ENCODE measurements around the gene TUBA4B. TPM values are rescaled to one million over a fixed set of nuclear protein-coding genes. Genes with fewer than 3 reads are reported as not detected.
"Not testable (repeated sequence)": the region's sequence is repeated elsewhere in the genome, so short reads cannot be mapped to it uniquely, and the experiment has no call there.

Gene TUBA4B
- total RNA-seq, 1 donor from 2014 or later, result not detected

- no peaks in the 10 kb centered on the region for H3K9me3 Mint-ChIP-seq (ENCODE audit: unreplicated experiment)
- DNase-seq (ENCODE audit: low spot score), result no peak
- no peak overlapping the region for H3K27ac Mint-ChIP-seq (ENCODE audit: unreplicated experiment)
- H3K36me3 Mint-ChIP-seq (ENCODE audit: low read depth, unreplicated experiment), result peaks cover 22% of the 10 kb centered on the region
- no peak for TF ChIP-seq CTCF (IDR thresholded peaks at IDR 0.05; ENCODE audit: unreplicated experiment)
- peaks cover 11% of the 10 kb centered on the region for H3K27me3 Mint-ChIP-seq (ENCODE audit: unreplicated experiment)
- no peak overlapping the region for H3K4me3 Mint-ChIP-seq (ENCODE audit: unreplicated experiment)
- peaks cover 5% of the 10 kb centered on the region for H3K4me1 Mint-ChIP-seq (ENCODE audit: unreplicated experiment)
Measured at GRCh38 chr2:219284501-219285372, 31.7 kb downstream of the TUBA4B start.

- peaks cover 11% of the 10 kb centered on the region for H3K27me3 Mint-ChIP-seq (ENCODE audit: unreplicated experiment)
- no peak overlapping the region for H3K4me3 Mint-ChIP-seq (ENCODE audit: unreplicated experiment)
- no peak for DNase-seq (ENCODE audit: low spot score)
- H3K4me1 Mint-ChIP-seq (ENCODE audit: unreplicated experiment), result peaks cover 2% of the 10 kb centered on the region
- H3K27ac Mint-ChIP-seq (ENCODE audit: unreplicated experiment), result no peak overlapping the region
- H3K9me3 Mint-ChIP-seq (ENCODE audit: unreplicated experiment), result no peaks in the 10 kb centered on the region
- TF ChIP-seq CTCF (IDR thresholded peaks at IDR 0.05; ENCODE audit: unreplicated experiment), result no peak
- H3K36me3 Mint-ChIP-seq (ENCODE audit: low read depth, unreplicated experiment), result peaks cover 22% of the 10 kb centered on the region
Measured at GRCh38 chr2:219285373-219285735, 32.3 kb downstream of the TUBA4B start.

GRCh38 chr2:219285894-219286425 is 32.9 kb downstream of the TUBA4B start:
- Mint-ChIP-seq H3K27ac (ENCODE audit: unreplicated experiment) (no peak overlapping the region), H3K27me3 (ENCODE audit: unreplicated experiment) (peaks cover 10% of the 10 kb centered on the region), H3K36me3 (ENCODE audit: low read depth, unreplicated experiment) (peaks cover 20% of the 10 kb centered on the region), H3K4me3 (ENCODE audit: unreplicated experiment) (no peak overlapping the region), H3K4me1 (ENCODE audit: unreplicated experiment) (no peaks in the 10 kb centered on the region), H3K9me3 (ENCODE audit: unreplicated experiment) (no peaks in the 10 kb centered on the region)
- no peak for TF ChIP-seq CTCF (IDR thresholded peaks at IDR 0.05; ENCODE audit: unreplicated experiment)
- DNase-seq (ENCODE audit: low spot score), result no peak

- Mint-ChIP-seq H3K36me3 (ENCODE audit: low read depth, unreplicated experiment) (peaks cover 17% of the 10 kb centered on the region), H3K27ac (ENCODE audit: unreplicated experiment) (no peak overlapping the region), H3K9me3 (ENCODE audit: unreplicated experiment) (no peaks in the 10 kb centered on the region), H3K4me1 (ENCODE audit: unreplicated experiment) (no peaks in the 10 kb centered on the region), H3K4me3 (ENCODE audit: unreplicated experiment) (no peak overlapping the region), H3K27me3 (ENCODE audit: unreplicated experiment) (peaks cover 7% of the 10 kb centered on the region)
- no peak for DNase-seq (ENCODE audit: low spot score)
- no peak for TF ChIP-seq CTCF (IDR thresholded peaks at IDR 0.05; ENCODE audit: unreplicated experiment)
Measured at GRCh38 chr2:219286436-219287115, 33.5 kb downstream of the TUBA4B start.

- H3K36me3 Mint-ChIP-seq (ENCODE audit: low read depth, unreplicated experiment), result peaks cover 17% of the 10 kb centered on the region
- not testable (repeated sequence) for DNase-seq (ENCODE audit: low spot score); H3K9me3 Mint-ChIP-seq (ENCODE audit: unreplicated experiment); H3K4me3 Mint-ChIP-seq (ENCODE audit: unreplicated experiment); H3K27ac Mint-ChIP-seq (ENCODE audit: unreplicated experiment); H3K27me3 Mint-ChIP-seq (ENCODE audit: unreplicated experiment); H3K4me1 Mint-ChIP-seq (ENCODE audit: unreplicated experiment)
Measured at GRCh38 chr2:219287116-219287440, 34.0 kb downstream of the TUBA4B start.

Measured in endothelial cell (in vitro differentiated cells).